Natural killer cell treated with Interleukin-12 subunit alpha and Interleukin-12 subunit beta and Interleukin-15 and Interleukin-18, amount 100 ng/mL, for 72 hours (primary cell): ENCODE measurements around the gene CAV2. TPM values are rescaled to one million over a fixed set of nuclear protein-coding genes. Genes with fewer than 3 reads are reported as not detected.

Experiments used
- ATAC-seq, 2 donors: fragments of 150-1000 bp; cut with Tn5 transposase in 1 of 2; sonication (Bioruptor Pico), chemical (Tn5 transposase) in 1 of 2; 2 replicates each; pipeline ENCODE4 v1.10.0; 2021
- DNase-seq: peaks from one replicate; pipeline ENCODE4 v3.0.0; 2022; ENCODE audit warnings: low spot score
- H3K27ac Mint-ChIP-seq, 2 donors: 1 replicate in 1 of 2; 2 replicates in 1 of 2; pipeline ENCODE4 v1.8.0; 2022; ENCODE audit warnings: mixed read lengths in 2 of 2, mild to moderate bottlenecking in 1 of 2, moderate library complexity in 1 of 2
- H3K27me3 Mint-ChIP-seq, 2 donors: 1 replicate in 1 of 2; 2 replicates in 1 of 2; pipeline ENCODE4 v1.8.0; 2022; ENCODE audit warnings: mixed read lengths in 2 of 2
- H3K36me3 Mint-ChIP-seq: one replicate; pipeline ENCODE4 v1.8.0; 2022; ENCODE audit warnings: mixed read lengths
- H3K4me1 Mint-ChIP-seq, 2 donors: 1 replicate in 1 of 2; 2 replicates in 1 of 2; pipeline ENCODE4 v1.8.0; 2022; ENCODE audit warnings: low read depth in 2 of 2, mixed read lengths in 2 of 2, mild to moderate bottlenecking in 1 of 2
- H3K4me3 Mint-ChIP-seq: one replicate; pipeline ENCODE4 v1.8.0; 2022; ENCODE audit warnings: mixed read lengths
- H3K9me3 Mint-ChIP-seq: 2 replicates; pipeline ENCODE4 v1.8.0; 2022; ENCODE audit warnings: mixed read lengths
- total RNA-seq, 2 donors: library from RNA; stranded (reverse); gene quantifications; one replicate each; pipeline ENCODE4 v1.2.3, GENCODE V29; 2022

CAV2 gene
- total RNA-seq, 2 donors from 2014 or later: not detected

DNA sequence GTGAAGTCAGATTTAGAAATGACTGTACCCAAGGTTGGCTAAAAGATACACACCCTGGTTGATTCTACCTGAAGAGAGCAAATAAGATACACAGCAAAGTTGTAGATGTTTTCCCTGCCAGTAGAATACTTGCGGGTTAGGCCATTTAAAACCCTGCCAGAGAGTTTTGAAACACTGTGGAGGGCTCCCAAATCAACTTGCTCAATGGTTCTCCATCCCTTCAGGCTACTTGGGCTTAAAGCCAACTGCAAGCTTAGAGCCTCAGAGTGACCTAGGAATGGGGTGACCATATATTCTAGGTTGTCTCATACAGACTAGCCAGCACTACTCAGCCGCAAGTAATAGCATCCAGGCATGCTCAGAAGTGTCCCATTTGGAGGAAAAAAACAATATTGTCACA, 35.3 kb downstream of the CAV2 start:
- Mint-ChIP-seq H3K27ac (no peak overlapping the region), H3K4me3 (no peak overlapping the region), H3K27me3 (peaks cover 26 to 30% of the 10 kb centered on the region in 2 donors)

DNA sequence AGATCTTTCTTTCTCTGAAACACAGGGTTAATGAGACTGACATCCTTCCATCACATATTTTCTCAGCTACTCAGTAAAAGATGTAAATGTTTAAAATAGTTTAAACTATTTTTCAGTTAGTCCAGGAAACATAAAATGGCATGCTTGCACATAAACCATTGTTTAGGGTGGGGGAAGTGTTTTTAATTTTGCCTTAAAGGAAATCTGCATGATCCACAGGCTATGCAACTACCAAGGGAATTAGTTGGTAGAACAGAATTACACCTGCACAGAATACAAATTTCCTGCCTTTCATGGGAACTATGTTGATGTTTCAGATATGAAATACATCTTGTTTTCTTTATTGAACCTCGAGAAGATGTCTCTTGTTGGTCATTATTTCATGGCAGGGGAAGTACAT, 35.9 kb downstream of the CAV2 start:
- H3K27ac Mint-ChIP-seq: no peak overlapping the region
- DNase-seq (no peak), ATAC-seq (no peak)
- peaks cover 23 to 27% of the 10 kb centered on the region in 2 donors for H3K27me3 Mint-ChIP-seq
- H3K9me3 Mint-ChIP-seq: no peaks in the 10 kb centered on the region
- H3K4me1 Mint-ChIP-seq: no peaks in the 10 kb centered on the region
- no peak overlapping the region for H3K4me3 Mint-ChIP-seq
- no peaks in the 10 kb centered on the region for H3K36me3 Mint-ChIP-seq

More for the DNA sequence above, 35.3 kb downstream of the CAV2 start:
- DNase-seq: no peak
- H3K9me3 Mint-ChIP-seq: no peaks in the 10 kb centered on the region
- ATAC-seq: no peak
- no peaks in the 10 kb centered on the region for H3K36me3 Mint-ChIP-seq
- H3K4me1 Mint-ChIP-seq: no peaks in the 10 kb centered on the region

DNA sequence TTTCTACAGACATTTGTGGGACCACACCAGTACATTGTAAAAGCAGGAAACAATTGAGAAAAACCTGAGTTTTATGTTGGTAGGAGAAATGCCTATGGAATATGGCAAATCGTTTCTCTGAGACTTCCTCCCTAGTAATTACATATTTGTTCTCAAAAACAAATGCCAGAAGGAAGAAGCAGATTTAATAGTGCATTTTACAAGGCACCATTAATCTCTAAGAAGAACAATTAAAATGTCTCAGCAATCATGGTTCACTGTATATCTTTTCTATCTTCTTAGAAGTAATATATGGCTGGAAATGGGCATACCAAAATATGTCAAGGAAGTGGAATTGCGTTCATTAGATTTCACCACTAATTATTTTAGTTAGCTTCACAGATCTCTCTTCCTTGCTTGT, 38.6 kb downstream of the CAV2 start:
- DNase-seq (no peak), ATAC-seq (no peak)
- Mint-ChIP-seq H3K4me3 (no peak overlapping the region), H3K36me3 (no peaks in the 10 kb centered on the region), H3K4me1 (no peaks in the 10 kb centered on the region), H3K27ac (no peak overlapping the region), H3K27me3 (peaks cover 16 to 24% of the 10 kb centered on the region in 2 donors), H3K9me3 (no peaks in the 10 kb centered on the region)

DNA sequence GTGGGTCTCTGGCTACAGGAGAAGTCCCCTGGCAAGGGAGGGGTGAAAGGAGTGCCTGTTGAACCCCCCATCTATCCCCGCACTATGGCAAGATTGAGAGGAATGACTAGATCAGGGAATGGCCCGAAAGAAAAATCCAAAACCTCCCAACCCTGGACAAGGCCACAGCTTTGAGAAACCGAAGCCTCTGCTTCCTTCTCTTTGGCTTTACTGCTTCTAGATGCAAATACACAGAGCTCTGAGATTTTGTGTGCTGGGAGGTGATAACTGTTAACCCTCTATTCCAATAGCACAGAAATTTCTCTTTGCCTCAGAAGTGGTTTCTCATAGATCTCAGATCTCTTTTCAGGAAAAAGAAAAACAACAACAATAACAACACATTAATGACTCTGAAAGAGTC, 40.3 kb downstream of the CAV2 start:
- DNase-seq: no peak
- Mint-ChIP-seq H3K27ac (no peak overlapping the region), H3K4me3 (no peak overlapping the region), H3K4me1 (no peaks in the 10 kb centered on the region), H3K9me3 (no peaks in the 10 kb centered on the region), H3K36me3 (no peaks in the 10 kb centered on the region), H3K27me3 (peaks cover 17 to 38% of the 10 kb centered on the region in 2 donors)
- ATAC-seq: no peak

DNA sequence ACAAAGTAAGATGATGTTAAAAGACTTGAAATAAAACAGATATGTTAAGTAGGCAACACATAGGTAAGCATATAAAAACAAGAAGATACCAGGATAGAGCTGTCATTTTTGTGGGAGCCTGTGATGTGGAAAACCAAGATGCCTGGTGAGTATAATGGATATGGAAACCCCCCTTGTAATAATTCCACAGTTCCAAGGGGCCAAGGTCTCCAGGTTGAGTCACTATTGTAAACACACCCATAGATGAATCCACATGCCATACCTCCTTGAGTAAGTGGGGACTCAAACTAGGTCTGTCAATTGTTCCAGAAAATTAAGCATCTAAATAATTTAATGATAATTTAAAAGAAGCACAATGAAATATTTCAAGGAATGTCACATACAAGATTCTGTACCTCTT, 41.2 kb downstream of the CAV2 start:
- Mint-ChIP-seq H3K4me1 (no peaks in the 10 kb centered on the region), H3K36me3 (no peaks in the 10 kb centered on the region), H3K4me3 (no peak overlapping the region), H3K27ac (no peak overlapping the region), H3K27me3 (peaks cover 20 to 44% of the 10 kb centered on the region in 2 donors), H3K9me3 (no peaks in the 10 kb centered on the region)
- DNase-seq (no peak), ATAC-seq (no peak)

DNA sequence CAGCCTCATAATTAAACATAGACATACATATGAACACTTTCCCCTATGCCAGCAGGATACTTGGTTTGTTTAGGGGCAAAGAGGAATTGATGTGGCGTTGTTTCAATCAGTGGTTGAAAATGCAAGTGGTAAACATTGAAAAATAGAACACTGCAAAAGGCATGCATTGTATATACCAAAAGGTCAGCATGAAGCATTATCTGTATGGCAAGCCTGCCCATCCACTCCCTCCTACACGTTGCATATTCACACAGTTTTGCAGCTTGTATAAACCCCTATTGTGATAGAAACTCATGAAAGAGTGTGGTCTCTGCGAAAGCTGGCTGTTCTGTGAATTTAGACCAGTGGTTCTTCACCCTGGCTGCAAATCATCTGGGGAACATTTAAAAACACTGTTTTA, 42.4 kb downstream of the CAV2 start:
- no peaks in the 10 kb centered on the region for H3K36me3 Mint-ChIP-seq
- H3K9me3 Mint-ChIP-seq: no peaks in the 10 kb centered on the region
- ATAC-seq (no peak), DNase-seq (no peak)
- H3K27me3 Mint-ChIP-seq: peaks cover 17 to 44% of the 10 kb centered on the region in 2 donors
- H3K4me3 Mint-ChIP-seq: no peak overlapping the region
- no peak overlapping the region for H3K27ac Mint-ChIP-seq
- no peaks in the 10 kb centered on the region for H3K4me1 Mint-ChIP-seq

DNA sequence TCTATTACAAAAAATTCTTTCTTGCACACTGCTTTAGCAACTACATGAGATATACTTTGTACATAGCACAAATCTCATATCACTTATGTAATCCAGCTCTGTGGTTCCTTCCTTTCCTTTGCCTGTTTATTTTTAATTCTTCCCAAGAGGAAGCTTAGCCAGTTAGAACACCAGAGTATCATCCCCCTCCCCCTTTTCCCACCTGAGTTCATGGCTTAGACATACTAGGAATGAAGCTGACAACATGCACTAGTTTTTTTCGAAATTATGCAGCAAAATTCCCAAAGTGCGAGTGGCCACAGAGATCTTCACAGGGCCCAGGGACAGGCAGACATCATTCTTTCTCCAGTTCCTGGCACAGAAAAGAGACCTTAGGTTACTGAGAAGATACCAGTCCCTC, 43.1 kb downstream of the CAV2 start:
- Mint-ChIP-seq H3K9me3 (no peaks in the 10 kb centered on the region), H3K4me1 (no peaks in the 10 kb centered on the region), H3K36me3 (no peaks in the 10 kb centered on the region), H3K27ac (no peak overlapping the region), H3K27me3 (peaks cover 15 to 46% of the 10 kb centered on the region in 2 donors), H3K4me3 (no peak overlapping the region)
- ATAC-seq (no peak), DNase-seq (no peak)

DNA sequence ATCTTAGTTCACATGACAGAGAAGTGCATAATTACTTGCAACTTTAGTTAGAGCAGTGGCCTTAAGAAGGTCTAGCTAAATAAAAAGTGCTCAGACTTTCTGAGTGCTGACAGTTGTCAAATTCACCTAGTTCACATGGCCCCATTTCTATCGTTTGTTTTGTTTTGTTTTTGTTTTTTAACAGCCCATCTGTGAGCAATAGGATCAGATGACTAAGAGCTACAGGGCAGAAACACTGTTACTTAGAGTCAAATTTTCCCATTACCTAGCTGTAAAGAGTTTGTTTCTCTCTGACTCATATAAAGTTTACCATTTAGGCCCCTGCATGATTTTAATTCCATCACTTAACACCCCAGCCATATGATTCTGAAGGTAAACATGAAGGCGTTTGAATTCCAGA, 44.1 kb downstream of the CAV2 start:
- Mint-ChIP-seq H3K27me3 (peaks cover 21 to 52% of the 10 kb centered on the region in 2 donors), H3K4me1 (no peaks in the 10 kb centered on the region), H3K9me3 (no peaks in the 10 kb centered on the region), H3K36me3 (no peaks in the 10 kb centered on the region), H3K27ac (no peak overlapping the region), H3K4me3 (no peak overlapping the region)
- DNase-seq (no peak), ATAC-seq (no peak)

DNA sequence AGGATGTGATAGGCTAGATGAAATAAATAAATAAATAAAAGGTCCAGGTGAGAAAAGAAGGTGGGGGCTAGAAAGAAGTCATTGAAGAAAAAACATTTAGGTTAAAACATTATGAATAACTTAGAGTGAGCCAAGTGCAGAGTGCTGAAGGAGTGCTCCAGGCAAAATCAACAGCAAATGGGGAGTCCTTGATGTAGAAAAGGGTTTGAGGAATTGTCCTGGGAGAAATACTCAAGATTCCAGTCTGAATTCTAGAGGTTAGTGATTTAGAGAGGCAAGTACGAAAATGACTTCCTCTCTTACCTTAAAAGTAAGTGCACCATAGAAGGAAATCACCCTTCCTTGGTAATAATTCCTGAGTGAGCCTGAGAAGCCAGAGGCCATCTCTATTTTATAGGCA, 44.9 kb downstream of the CAV2 start:
- ATAC-seq (no peak), DNase-seq (no peak)
- H3K9me3 Mint-ChIP-seq: no peaks in the 10 kb centered on the region
- peaks cover 21 to 45% of the 10 kb centered on the region in 2 donors for H3K27me3 Mint-ChIP-seq
- H3K36me3 Mint-ChIP-seq: no peaks in the 10 kb centered on the region
- no peak overlapping the region for H3K4me3 Mint-ChIP-seq
- H3K27ac Mint-ChIP-seq: no peak overlapping the region
- H3K4me1 Mint-ChIP-seq: no peaks in the 10 kb centered on the region

DNA sequence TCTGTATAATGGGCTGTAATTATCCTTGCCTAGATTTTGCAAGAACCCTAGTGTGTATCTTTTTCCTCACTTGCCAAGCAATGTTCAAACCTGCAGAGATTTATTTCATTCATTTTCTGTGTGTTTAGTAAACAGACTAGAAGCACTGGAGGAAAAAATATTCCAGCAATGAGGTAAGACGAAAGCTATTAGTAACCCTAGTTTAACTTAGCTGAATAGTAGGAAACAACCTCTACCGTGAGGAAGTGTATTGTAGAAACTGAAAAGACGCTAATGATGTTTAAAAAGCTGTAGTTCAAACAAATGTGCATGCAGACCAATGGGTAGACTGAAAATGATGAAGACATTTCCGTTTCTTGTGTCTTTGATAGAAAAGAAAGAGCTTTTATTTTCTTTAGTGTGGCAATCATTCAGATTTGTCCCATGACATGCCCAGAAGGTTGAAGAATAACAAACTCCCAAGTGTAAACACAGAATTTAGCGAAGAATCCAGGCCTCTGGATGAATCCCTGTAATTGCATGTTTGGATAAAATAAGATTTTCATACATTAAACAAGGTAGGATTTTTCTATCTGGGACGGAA, 46.0 kb downstream of the CAV2 start:
- peaks cover 21 to 41% of the 10 kb centered on the region in 2 donors for H3K27me3 Mint-ChIP-seq
- DNase-seq (no peak), ATAC-seq (no peak)
- no peaks in the 10 kb centered on the region for H3K36me3 Mint-ChIP-seq
- H3K4me3 Mint-ChIP-seq: no peak overlapping the region
- H3K9me3 Mint-ChIP-seq: no peaks in the 10 kb centered on the region
- H3K4me1 Mint-ChIP-seq: no peaks in the 10 kb centered on the region
- no peak overlapping the region for H3K27ac Mint-ChIP-seq

DNA sequence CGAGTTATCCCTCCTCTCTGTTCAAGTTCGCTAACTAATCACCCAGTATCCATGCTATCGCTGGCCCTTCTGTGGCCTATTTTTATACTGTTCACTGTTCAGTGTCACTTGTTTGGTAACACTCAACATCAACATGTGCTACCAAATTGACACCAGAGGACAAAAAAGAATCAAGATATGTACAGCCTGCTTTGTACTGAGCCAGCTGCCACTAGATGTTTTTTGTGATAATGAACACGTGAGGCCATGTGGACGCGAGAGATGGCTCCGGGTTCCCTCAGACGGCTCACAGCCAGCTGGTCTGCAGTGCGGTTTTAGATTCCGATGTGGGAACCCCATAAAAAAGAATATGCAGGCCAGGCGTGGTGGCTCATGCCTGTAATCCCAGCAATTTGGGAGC, 46.5 kb downstream of the CAV2 start:
- DNase-seq: no peak
- H3K36me3 Mint-ChIP-seq: no peaks in the 10 kb centered on the region
- H3K27ac Mint-ChIP-seq: no peak overlapping the region
- H3K4me3 Mint-ChIP-seq: no peak overlapping the region
- H3K4me1 Mint-ChIP-seq: no peaks in the 10 kb centered on the region
- no peak for ATAC-seq
- H3K9me3 Mint-ChIP-seq: no peaks in the 10 kb centered on the region
- peaks cover 19 to 35% of the 10 kb centered on the region in 2 donors for H3K27me3 Mint-ChIP-seq

DNA sequence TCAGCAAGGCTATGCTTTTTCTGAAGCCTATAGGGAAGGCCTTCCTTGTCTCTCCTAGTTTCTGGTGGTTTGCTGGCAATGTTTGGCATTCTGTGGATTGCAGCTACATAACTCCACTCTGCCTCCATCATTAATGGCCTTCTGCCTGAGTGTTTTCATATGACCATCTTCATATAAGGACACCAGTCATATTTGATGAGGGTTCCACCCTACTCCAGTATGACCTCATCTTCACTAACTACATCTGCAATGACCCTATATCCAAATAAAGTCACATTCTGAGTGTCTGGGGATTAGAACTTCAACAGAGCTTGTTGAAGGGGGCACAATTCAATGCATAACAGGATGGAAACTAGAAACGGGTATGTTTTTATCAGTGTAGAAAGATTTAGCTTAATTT, 47.4 kb downstream of the CAV2 start:
- Mint-ChIP-seq H3K27ac (no peak overlapping the region), H3K27me3 (peaks cover 17 to 34% of the 10 kb centered on the region in 2 donors), H3K4me3 (no peak overlapping the region), H3K4me1 (no peaks in the 10 kb centered on the region), H3K9me3 (no peaks in the 10 kb centered on the region), H3K36me3 (no peaks in the 10 kb centered on the region)
- ATAC-seq: no peak
- DNase-seq: no peak

DNA sequence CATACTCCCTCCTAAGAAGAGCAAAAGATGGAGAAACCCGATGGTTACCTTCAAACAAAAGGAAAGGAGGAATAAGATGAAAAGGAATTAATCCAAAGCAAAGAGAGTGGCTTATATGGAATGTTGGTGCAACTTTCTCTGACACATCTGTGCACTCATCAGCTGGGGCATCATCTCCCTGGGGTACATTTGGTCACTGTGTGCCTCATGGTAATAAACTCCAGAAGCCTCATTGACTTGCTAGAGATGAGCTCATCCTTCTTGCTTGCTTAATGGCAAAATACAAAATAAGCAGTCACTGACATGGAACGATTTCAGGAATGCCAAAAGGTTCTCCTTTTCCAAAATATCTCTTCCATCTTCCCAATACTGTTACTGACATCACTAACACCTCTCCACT, 47.8 kb downstream of the CAV2 start:
- no peak overlapping the region for H3K27ac Mint-ChIP-seq
- no peaks in the 10 kb centered on the region for H3K36me3 Mint-ChIP-seq
- H3K4me1 Mint-ChIP-seq: no peaks in the 10 kb centered on the region
- H3K9me3 Mint-ChIP-seq: no peaks in the 10 kb centered on the region
- peaks cover 17 to 38% of the 10 kb centered on the region in 2 donors for H3K27me3 Mint-ChIP-seq
- DNase-seq (no peak), ATAC-seq (no peak)
- H3K4me3 Mint-ChIP-seq: no peak overlapping the region

DNA sequence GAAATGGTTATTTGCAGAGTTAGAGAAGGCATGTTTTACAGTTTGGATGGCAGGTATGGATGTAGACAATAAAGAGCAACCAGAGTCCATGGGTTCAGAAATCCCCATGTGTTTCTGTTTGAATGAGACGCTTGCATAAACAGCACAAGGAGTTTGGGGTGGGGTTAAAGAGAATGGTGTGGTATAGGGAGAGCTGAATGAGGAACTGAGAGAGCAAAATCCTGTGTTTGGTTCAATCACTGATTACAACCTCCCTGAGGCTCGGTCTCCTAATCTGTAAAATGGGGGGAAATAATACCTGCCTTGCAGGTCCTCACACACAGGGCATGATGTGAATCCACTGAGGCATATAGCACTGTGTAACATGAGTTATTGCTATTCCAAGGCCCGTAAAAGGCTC, 49.0 kb downstream of the CAV2 start:
- H3K27ac Mint-ChIP-seq: no peak overlapping the region
- DNase-seq (no peak), ATAC-seq (no peak)
- H3K4me3 Mint-ChIP-seq: no peak overlapping the region
- H3K36me3 Mint-ChIP-seq: no peaks in the 10 kb centered on the region
- H3K4me1 Mint-ChIP-seq: no peaks in the 10 kb centered on the region
- peaks cover 3% of the 10 kb centered on the region for H3K9me3 Mint-ChIP-seq
- peaks cover 21 to 42% of the 10 kb centered on the region in 2 donors for H3K27me3 Mint-ChIP-seq

DNA sequence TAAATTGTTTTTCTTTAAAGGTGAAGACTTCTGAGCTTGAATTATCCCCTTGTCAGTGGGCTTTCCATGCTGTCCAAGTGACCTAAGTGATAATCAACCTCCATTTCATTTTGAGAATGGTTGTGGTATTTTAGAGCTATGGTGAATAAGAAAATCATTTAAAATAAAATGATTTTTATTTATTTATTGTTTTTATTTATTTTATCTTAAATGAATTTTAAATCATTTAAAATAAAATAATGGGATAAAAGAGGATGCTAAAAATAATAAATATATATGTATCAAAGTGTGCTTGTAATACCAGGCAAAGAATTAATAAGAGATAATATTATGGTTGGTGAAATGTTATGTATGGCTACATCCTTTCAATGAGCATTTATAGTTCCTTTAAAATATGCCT, 49.8 kb downstream of the CAV2 start:
- Mint-ChIP-seq H3K9me3 (peaks cover 3% of the 10 kb centered on the region), H3K4me1 (no peaks in the 10 kb centered on the region), H3K27me3 (peaks cover 27 to 42% of the 10 kb centered on the region in 2 donors), H3K27ac (no peak overlapping the region), H3K4me3 (no peak overlapping the region), H3K36me3 (no peaks in the 10 kb centered on the region)
- ATAC-seq: no peak
- DNase-seq: no peak
